Limb (tissue), 2 donors: ENCODE data around the gene ABI2.
"Not testable (repeated sequence)": the region's sequence is repeated elsewhere in the genome, so short reads cannot be mapped to it uniquely, and the experiment has no call there.

Experiments used
- DNase-seq, 2 donors: peaks; one replicate each; pipeline ENCODE4 v3.0.0-alpha.2; 2016; ENCODE audit errors: extremely low spot score in 2 of 2

The ABI2 gene

DNA sequence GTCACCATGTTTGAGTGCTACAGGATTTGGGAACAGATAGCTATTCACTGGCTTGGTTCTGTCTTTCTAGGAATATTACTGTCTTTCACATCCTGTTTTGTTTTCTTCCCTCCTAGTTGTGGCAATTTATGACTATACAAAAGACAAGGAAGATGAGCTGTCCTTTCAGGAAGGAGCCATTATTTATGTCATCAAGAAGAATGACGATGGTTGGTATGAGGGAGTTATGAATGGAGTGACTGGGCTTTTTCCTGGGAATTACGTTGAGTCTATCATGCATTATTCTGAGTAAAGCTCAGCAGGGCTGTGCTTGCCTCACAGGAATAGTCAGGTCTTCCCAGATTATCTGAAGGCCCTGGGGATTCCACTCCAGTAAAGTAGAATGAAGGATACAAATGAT is 98.9 kb downstream of the ABI2 start:
- DNase-seq, result no peak

GRCh38 chr2:203429643-203430042 is 101.4 kb downstream of the ABI2 start:
- not testable (repeated sequence) for DNase-seq

DNA sequence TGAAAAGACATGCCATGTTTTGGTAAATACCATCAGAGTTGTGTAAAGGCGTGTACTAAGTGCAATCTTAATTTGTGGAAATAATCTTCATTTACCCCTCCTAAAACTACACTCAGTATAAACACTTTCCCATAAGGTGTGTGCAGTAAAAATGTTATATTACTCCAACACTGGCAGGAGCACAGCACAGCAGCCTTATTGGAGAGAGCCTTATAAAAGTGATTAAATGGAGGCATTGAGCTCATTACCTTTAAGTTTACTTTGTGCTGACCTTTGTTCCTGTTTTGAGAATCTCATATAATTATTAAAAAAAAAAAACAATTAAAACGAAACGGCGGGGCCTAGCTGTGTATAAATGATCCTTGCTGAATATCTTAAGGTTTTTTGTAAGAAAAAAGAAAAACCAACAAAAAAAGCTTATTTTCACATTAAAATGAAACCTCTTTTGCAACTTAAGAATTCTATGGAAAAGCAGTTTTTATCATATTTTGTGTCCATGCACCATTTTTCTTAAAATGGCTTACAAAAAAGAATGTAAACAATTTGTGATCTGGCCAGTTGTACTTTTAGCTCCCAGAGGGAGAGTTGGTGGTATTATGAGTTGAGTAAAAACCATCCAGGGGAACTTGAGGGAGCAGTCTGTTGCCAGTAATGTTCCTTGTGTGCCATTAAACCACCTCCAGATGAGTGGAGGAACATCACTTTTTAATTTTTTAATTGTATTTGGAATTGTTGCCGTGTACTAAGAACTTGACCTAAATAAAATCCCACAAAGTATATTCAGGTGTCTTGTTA is 103.4 kb downstream of the ABI2 start:
- DNase-seq, result no peak

- no peak for DNase-seq
Measured at GRCh38 chr2:203432811-203433210, 104.6 kb downstream of the ABI2 start.

DNA sequence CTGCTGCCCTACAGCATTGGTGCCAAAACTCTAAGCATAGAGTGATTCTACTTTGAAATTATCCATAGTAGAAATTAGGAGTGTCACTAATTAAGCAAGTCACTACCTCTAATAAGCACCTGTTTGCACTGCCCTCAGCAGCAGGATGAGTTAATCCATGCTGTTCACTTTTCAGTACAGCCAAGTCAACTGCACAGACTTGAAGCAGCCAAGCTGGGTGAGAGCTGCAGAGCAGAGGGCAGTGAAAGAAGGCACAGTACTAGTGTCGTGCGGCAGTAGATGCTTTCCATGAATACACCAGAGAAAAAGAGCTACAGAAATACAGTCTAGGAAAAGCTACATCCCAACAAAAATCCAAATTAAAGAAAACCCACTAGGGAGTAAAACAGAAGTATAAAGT is 108.3 kb downstream of the ABI2 start:
- no peak for DNase-seq

DNA sequence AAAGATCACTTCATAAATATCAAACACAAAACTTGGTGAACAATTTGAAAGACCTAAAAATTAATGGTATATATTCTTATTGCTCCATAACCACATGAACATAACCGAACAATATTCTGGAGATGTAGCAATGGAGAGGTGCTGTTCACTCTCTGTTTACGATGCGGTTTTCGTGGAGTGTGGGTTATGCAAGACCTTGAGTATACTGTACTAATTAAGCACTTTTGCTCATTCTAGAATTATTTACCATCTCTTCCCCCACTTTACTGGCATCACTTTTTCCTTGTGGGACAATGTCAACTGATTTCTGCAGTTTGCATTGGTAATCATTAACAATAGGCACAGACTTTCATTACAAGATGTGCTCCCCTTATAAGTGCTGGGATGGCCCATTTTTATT is 109.3 kb downstream of the ABI2 start:
- no peak for DNase-seq

DNA sequence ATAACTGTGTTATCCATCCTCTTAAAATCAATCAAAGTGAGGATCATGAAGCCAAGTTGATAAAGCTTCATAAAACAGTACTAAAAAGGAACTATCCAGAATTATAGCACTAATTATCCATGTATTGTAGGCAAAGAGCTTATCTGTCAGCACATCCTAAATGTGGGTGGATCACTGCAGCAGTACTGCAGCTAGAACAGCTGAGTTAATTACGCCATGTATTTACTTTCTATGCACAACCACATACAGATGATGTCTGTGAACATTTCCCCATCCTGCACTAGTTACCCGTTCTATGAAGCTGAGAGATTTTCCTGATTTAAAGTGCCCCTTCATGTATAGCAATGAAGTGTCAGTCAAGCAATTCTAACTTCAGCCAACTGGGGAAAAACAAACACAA is 110.3 kb downstream of the ABI2 start:
- DNase-seq, result no peak

DNA sequence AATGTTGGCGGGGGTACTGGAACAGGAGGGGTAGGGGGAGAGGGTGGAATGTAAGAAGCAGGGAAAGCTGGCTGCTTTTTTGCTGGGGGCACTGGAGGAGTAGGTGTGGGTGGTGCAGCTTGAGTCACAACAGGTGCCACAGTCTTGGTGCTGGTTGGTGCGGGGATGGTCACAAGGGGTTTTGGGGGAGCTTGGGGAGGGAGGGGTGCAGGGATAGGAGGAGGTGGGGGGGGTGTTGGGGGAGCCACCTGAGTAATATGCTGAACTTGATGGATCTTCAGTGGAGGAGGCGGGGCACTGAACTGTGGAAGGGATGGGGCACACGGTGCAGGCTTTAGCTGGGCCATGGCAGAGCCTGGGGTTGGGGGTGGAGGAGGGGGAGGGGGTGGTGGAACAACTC is 112.5 kb downstream of the ABI2 start:
- DNase-seq, result no peak

GRCh38 chr2:203441463-203441862 is 113.3 kb downstream of the ABI2 start:
- DNase-seq, result no peak

DNA sequence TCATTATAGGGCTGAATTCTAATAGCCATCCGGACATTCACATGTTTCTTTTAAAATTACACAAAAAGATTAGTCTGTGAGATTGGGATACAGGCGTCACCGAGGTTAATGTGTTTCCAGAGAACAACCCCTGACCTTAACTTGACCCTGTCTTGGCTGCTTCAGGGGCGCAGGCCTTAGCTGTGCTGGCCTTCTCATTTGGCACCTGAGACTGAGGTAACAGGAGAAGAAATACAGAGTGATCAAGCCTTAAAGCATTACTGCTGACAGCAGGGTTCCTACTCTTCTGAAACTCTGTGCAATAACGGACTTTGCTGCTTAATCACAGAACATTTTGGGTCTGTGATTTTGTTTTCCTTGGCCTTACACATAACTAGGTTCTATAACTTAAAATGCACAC is 114.3 kb downstream of the ABI2 start:
- DNase-seq, result no peak

GRCh38 chr2:203444738-203445137 is 116.5 kb downstream of the ABI2 start:
- no peak for DNase-seq

GRCh38 chr2:203446071-203446481 is 117.9 kb downstream of the ABI2 start:
- no peak for DNase-seq

GRCh38 chr2:203446780-203447179 is 118.6 kb downstream of the ABI2 start:
- no peak for DNase-seq

DNA sequence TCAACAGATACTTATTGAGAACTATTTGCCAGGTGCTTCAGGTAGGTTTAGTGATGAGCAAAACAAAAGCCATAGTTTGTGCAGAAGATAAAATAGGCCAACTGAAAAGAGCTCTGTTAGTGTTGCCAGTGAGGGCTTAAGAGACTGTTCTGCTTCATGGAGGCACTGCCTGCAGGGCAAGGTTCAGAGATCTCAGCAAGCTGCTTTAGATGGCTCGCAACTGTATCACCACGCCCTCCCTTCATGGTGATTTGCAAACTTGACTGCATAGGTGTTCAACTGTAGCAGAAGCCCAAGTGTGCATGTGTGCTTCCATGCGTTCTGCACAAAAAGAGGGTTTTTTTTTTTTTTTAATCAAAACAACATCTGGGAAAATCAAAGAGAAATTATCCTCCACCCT is 122.4 kb downstream of the ABI2 start:
- no peak for DNase-seq

- DNase-seq, result no peak
Measured at GRCh38 chr2:203451011-203451410, 122.8 kb downstream of the ABI2 start.

- DNase-seq, result no peak
Measured at GRCh38 chr2:203451689-203452088, 123.5 kb downstream of the ABI2 start.

GRCh38 chr2:203453858-203454451 is 125.8 kb downstream of the ABI2 start:
- DNase-seq, result peak in 1 of 2 donors; percentile 71

DNA sequence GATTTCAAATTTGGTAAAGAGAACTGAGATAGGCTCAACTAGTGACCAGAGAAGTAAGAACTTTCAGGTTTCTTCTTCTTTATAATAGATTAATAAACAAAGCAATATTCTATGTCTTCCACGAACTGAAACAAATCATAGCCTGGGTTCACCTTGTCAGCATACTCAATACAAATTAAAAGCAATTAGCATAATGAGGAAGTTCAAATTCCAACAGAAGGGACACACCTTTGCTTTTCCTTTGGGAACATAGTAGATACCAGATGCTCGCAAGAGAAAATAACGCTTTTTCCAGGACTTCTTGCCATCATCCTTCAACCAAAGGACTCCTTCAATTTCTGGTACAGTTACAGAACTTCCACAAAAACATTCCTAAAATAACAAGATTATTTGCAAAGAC is 127.0 kb downstream of the ABI2 start:
- DNase-seq, result no peak

DNA sequence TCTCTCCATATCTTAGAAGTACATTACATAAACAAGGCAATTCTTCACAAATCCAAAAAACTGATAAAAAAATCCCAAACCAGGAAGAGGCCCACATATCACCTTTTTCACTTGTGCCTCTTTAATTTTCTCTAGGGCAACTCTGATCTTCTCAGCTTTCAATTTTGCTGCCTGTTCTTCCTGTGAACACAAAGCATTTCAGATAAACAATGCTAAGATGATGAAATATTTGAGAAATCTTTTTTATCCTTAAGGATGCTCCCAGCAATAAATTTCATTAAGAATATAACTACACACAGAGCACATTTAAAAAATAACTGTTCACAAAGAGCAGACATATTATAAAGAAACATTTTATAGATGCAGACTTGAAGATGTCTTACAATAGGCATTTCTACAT is 133.6 kb downstream of the ABI2 start:
- DNase-seq, result no peak

DNA sequence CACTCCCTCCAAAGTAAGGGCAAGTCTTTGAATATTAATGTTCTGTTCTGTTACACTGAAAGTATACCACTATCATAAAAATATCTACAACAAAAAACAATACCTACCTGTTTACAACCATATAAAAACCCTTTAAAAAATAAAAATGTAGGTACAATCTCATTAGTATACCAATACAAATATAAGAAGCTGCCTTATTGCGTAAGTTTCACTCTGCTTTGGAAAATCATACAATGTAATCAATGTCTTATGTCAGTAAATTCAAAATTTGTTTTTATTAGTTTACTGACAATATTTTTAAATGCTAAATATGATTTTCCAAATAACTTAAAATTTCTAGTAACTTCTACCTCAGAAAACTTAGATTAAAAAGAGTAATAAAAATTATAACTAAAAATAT is 134.1 kb downstream of the ABI2 start:
- DNase-seq, result no peak

- peak in 1 of 2 donors; percentile 51 for DNase-seq
Measured at GRCh38 chr2:203463266-203463678, 135.1 kb downstream of the ABI2 start.

- no peak for DNase-seq
Measured at GRCh38 chr2:203469546-203469945, 141.4 kb downstream of the ABI2 start.

DNA sequence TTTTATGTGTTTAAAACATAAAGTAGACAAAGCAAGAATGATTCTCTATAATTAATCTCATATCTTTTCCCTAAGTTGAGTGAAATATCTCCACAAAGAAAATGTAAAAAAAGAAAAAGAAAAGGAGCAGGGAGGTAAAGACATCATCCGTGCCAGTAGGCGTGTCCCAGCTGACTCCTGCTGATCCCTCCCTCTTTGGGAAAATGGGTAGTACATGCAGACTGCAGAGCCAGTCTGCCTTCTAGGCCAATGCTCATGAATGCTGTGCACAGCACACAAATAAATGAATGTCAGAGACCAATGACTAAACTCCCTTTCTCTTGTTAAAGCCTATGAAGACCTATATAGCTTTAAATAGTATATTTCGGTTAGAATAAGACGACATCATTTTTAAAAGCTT is 142.2 kb downstream of the ABI2 start:
- DNase-seq, result no peak
